Activated gamma-delta T cell treated with anti-CD3 and anti-CD28 coated beads, Interleukin-2, amount 50 U/mL, for 16 hours (primary cell): ENCODE data around the gene ADAMTS10.
"Not testable (repeated sequence)": the region's sequence is repeated elsewhere in the genome, so short reads cannot be mapped to it uniquely, and the experiment has no call there.

ENCODE experiments used
- DNase-seq: peaks from one replicate; pipeline ENCODE4 v3.0.0-alpha.2; 2020; ENCODE audit warnings: low read depth

ADAMTS10 gene

DNA sequence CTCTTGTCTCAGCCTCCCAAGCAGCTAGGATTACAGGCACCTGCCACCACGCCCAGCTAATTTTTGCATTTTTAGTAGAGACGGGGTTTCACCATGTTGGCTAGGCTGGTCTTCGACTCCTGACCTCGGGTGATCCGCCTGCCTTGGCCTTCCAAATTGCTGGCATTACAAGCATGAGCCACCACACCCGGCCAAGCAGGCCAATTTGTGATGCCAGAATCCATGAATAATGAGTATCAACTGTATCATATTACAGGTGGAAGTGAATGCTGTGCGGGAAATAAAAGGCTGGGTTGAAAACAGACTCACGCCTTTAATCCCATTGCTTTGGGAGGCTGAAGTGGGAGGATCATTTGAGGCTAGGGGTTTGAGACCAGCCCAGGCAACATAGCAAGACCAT lies 16.3 kb upstream of the ADAMTS10 start:
- no peak for DNase-seq

DNA sequence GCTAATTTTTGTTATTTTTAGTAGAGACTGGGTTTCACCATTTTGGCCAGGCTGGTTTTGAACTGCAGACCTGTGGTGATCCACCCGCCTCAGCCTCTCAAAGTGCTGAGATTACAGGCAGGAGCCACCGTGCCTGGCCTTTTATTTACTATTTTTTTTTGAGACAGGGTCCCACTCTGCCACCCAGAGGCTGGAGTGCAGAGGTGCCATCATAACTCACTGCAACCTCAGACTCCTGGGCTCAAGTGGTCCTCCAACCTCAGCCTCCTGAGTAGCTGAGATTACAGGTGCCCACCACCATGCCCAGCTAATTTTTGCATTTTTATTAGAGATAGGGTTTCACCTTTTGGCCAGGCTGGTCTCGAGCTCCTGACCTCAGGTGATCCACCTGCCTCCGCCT lies 12.4 kb upstream of the ADAMTS10 start:
- not testable (repeated sequence) for DNase-seq

DNA sequence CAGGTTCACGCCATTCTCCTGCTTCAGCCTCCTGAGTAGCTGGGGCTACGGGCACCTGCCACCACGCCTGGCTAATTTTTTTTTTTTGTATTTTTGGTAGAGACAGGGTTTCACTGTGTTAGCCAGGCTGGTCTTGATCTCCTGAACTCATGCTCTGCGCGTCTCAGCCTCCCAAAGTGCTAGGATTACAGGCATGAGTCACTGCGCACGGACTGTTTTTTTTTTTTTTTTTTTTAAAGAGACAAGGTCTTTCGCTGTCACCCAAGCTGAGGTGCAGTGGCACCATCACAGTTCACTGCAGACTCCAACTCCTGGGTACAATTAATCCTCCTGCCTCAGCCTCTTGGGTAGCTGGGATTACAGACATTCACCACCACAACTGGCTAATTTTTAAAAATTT lies 8.2 kb upstream of the ADAMTS10 start:
- no peak for DNase-seq

DNA sequence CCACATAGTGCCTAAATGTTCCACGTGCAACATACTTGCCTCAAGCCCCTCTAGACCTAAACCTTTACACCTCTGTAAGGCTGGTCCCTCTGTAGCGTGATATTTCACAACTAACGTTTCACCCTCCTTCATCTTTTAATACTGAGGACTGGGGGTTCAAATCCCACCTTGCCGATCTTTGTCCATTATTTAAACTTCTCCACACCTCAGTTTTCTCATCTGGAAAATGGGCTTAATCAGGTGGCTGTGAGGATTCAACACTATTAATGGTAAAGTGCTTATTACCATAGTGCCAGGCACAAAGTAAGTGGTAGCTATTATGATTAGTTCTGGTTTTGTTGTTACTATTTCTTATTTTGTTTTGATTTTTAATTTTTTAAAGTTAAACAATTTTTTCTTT lies 7.5 kb upstream of the ADAMTS10 start:
- DNase-seq: no peak

DNA sequence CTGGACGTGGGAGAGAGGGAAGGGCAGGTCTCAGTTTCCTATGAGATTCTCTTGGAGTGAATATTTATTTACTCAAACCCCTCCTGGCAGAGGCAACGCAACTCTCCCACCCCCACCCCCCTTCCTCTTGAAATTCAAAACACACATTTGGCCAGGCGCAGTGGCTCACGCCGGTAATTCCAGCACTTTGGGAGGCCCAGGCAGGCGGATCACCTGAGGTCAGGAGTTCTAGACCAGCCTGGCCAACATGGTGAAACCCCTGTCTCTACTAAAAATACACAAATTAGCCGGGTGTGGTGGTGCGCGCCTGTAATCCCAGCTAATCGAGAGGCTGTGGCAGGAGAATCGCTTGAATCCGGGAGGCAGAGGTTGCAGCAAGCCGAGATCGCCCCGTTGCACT lies 6.8 kb upstream of the ADAMTS10 start:
- DNase-seq: not testable (repeated sequence)

DNA sequence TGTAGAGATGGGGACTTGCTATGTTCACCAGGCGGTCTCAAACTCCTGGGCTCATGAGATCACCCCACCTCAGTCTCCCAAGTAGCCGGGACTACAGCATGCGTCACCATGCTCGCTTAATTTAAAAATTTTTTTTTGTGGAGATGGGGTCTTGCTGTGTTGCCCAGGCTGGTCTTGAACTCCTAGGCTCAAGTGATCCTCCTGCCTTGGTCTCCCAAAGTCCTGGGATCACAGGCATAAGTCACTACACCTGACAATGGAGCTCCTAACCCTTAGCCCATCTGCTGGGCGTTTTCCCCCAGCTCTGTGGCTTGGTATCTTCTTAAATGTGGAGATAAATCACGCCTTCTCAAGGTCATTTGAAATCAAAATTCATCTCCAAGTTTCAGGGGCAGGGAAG lies 6.3 kb upstream of the ADAMTS10 start:
- DNase-seq: no peak

DNA sequence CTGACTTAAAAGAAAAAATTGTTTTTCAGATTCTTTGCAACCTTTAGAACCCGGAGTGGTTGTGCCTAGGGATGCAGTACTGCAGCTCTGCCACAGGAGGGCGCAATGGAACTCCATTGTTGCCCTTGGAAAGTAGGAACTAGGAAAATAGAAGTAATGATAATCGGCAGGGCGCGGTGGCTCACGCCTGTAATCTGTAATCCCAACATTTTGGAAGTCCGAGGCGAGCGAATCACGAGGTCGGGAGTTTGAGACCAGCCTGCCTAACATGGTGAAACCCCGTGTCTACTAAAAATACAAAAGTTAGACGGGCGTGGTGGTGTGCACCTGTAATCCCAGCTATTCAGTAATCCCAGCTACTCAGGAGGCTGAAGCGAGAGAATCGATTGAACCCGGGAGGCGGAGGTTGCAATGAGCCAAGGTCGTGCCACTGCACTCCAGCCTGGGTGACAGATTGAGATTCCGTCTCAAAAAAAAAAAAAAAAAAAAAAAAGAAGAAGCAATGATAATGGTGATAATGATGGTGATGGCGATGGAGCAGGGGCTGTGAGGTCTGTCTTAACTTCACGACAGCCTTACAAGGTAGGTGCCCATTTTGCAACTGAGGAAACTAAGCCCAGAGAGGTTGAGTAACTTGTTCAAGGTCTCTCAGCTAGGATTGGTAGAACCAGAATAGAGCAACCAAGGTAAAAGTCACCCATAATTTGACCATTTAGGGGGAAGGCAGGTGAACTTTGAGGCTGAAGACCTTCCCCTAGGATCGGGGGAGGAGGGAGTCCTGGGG lies 5.5 kb upstream of the ADAMTS10 start:
- DNase-seq: no peak

DNA sequence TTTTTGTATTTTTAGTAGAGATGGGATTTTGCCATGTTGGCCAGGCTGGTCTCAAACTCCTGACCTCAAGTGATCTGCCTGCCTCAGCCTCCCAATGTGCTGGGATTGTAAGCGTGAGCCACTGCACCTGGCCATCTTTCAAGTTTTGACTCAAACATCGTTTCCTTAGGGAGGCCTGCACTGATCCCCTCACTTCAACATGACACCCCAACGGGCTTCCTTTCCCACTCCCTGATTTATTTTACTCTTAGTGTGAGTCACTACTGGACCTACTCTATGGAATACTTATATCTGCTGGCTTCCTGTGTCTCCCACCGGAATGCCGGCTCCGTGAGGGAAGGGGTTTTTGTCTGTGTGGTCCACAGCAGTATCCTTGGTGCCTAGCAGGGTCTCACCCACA lies 4.5 kb upstream of the ADAMTS10 start:
- DNase-seq: no peak

DNA sequence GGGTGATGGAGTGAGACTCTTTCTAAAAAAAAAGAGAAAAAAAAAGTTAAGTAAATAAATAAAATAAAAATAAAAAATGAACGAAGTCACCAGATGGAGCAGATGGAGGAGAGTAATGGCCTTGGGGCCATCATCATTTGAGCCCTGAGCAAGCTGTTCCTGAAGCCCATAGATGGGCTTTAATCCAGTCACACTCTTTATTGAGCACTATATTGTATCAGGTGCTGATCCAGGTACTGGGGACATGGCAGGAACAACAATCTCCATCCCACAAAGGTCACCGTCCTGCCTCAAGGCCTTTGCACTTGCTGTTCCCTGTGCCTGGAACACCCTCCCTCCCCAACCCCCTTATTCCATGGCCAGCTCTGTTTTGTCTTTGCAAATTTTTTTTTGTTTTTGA lies 3.9 kb upstream of the ADAMTS10 start:
- DNase-seq: no peak

DNA sequence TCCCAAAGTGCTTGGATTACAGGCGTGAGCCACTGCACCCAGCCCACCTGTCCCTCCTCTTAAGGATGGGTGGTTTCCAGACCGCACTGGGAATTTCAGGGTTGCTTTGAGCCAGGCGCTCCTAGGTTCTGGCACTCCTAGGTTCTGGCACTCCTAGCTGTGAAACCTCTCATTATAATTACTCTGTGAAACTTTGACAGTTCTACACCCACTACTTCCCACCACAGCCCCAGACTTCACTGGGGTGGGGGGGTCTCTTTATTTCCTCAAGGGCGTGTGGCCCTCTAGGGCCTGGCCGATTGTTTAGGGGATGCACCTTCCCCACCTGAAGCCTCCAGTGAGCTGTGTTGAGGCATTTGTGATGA lies 2.3 kb upstream of the ADAMTS10 start:
- no peak for DNase-seq

DNA sequence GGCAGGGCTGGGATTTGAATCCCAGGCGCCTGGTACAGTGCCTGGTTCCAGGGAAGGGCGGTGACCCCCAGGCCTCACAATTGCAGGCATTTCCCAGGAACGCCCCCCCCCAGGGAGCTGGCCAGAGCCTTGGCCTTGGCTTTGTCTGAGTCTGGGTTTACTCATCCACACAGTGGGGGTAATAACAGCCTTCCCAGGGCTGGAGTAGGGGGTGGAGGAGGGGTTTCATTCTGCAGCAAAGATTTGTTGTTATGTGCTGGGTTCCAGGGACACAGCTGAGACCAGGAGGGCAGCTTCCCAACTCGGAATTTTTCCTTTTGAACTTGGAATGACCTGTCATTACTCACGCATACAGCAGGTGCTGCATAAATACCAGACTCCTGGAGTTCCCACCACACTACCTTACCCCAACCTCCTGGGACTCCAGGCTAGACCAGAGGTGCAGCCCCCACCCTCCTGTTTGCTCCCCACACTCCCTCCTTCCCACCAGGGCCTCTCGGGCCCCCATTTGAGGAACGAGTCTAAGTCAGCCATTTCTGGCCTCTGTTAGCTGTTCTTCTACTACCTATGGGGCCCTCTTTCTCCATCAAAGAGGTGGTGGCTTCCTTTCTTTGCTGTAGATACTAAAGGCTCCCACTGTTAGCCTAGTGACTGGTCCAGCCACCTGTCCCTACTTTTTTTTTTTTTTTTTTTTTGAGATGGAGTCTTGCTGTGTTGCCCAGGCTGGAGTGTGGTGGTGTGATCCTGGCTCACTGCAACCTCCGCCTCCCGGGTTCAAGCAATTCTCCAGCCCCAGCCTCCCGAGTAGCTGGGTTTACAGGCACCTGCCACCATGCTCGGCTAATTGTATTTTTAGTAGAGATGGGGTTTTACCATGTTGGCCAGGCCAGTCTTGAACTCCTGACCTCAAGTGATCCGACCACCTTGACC lies 1.6 kb upstream of the ADAMTS10 start:
- no peak for DNase-seq

DNA sequence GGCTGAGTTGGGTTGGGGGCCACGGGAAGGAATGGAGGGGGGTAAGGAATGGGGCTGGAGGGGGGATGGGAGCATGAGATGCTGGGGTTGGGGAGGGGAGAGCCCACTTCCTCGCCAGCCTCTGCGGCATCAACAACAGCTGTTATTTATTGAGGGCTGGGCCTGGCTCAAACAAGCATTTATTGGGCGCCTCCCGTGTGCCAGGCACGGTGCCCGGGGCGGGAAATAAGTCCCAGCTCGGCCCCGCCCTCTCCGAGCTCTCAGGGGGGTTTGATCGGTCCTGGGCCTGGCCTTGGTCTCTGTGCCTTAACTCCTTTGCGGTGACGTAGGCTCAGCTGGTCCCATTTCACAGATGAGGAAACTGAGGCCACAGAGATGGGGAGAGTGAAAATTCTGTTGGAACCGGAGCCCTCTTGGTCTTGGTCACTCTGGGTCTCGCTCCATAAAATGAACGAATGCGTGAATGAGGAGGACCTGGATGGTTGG lies 919 bp upstream of the ADAMTS10 start:
- no peak for DNase-seq

DNA sequence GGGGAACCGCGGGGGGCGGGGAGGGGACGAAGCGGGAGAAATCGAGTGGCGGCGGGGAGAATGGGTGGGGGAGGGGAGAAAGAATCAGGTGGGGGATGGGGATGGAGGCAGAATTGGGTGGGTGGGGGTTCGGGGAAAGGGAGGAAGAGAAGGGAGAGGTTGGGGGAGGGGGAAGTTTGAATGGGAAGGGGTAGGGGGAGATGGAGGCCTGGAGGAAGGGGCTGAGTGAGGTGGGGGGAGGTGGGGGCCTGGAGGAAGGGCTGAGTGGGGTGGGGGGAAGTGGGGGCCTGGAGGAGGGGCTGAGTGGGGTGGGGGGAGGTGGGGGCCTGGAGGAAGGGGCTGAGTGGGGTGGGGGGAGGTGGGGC lies 403 bp upstream of the ADAMTS10 start:
- no peak for DNase-seq

DNA sequence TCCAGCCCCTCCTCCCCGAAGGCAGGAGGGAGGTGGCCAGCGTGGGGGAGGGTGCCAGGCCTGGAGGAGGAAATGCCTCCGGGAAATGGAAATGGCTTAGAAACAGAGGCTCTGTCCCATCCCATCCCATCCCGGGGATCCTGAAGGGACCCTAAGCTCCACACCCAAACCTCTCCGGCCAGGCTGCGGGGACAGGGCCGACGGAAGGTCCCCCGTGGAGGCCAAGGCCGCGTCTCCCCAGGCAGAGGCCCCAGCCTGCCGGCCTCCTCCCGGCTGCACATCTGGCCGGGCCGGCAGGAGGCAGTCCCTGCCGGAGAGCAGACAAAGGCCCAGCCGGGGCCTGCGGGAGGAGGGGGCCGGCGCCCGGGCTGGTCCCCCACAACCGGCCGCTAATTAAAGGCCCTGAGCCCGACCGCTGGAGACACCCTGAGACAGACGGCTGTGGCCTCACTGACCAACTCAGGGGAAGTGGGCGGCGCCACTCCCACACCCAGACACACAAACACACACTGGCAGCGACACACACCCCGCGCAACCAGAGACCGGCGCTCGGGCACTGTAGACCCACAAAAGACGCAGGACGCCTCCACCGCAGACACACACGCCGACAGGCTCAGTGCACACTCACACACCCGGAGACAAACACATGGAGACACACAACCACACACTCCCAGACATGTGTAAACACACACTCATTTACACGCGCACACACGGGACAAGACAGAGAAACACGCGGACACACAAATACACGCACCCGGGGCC lies 1.1 kb downstream of the ADAMTS10 start:
- DNase-seq: no peak

DNA sequence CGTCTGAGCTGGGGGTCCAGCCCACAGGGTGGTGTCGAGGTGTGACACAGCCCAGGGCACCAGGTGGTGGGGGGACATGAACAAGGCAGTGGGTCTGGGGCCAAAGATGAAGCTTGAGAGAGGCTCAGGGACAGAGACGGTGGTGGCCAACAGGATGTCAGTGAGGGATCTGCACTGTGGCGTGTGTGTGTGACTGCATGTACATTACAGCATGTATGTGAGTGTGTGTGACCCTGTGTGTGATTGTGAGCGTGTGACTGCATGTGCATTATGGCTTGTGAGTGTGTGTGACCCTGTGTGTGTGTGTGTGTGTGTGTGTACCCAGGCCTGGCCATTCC lies 1.6 kb downstream of the ADAMTS10 start:
- no peak for DNase-seq

DNA sequence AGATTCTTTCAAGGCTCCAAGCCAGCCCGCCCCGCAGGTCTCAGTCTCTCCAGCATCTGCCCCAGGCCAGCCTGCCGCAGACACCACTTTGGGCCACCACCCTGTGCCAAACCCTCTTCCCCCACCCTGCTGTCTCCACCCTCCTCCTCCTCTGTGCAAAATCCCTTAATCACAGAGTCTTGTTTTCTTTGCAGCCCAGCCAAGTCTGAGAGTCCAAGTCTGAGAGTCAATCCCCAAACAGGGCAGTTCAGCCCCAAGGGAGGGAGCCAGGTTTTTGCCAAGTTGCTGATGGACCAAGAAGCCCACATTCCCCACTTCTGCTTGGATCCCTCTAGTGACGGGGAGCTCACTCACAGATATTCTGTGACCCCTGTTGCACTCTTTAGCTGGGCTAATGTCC lies 3.1 kb downstream of the ADAMTS10 start:
- DNase-seq: no peak

DNA sequence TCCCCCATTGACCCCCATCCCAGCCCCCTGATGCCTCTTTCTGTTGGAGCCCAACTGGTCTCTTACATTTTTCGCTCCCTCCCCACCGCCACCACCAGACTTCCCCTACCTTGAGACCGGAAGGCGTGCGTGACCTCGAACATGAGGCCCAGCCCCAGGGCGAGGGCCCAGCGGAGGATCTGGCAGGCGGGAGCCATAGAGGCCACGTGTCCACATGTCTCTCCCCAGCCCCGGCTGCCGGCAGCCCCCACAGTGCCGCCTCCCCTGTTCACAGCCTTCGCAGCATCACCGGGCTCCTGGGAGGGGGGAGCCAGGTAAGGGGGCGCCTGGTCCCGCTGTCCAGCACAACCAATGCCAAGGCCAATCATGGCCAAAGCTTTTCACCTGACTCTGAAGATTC lies 5.0 kb downstream of the ADAMTS10 start:
- DNase-seq: no peak

DNA sequence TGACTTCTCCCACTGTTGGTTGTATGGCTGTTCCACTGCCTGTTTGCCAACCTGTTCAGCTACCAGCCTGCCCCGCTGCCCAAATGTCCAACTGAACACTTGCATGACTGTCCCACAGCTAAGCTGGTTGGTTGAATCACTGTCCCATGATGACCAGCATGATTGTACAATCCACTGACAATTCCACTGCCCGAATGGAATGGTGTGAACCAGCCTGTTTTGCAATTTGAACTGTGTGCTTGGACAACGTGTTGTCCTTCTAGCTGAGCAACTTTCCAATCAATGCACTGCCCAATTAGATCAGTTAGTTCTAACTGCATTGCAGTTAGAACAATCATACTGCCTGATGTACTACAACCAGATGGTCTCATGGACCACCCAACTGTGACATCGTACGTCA lies 8.7 kb downstream of the ADAMTS10 start:
- no peak for DNase-seq

DNA sequence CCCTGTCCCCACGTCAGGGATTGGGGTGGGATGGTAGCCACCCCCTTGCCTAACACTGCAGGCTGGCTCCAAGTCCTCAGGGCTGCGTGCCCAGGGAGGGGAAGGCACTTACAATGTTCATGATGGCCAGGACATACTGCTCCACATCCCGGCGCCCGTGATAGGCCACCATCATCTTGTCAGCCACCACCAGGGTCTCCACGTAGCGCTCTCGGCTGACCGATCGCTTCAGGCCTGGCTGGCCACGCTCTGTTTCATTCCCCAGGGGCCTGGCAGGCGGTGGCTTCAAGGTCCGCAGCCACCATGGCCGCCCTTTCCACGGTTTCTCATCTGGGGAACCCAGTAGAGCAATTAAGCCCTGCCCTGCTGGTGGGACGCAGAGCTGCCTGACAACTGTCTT lies 9.7 kb downstream of the ADAMTS10 start:
- no peak for DNase-seq

DNA sequence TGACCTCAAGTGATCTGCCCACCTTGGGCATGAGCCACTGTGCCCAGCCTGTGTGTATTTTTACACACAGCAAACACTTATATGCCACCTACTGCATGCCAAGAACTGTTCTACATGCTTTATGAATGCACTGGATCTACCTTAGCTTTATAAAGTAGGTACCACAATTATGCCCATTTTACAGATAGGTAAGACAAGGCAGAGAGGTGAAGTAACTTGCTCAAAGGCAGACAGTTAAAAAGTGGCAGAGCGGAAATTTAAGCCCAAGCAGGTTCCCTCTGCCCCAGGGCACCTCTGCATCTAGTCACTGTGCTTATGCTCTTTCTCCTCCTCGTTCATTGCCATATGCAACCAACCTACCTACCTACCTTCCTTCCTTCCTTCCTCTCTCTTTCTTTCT lies 10.5 kb downstream of the ADAMTS10 start:
- DNase-seq: no peak

DNA sequence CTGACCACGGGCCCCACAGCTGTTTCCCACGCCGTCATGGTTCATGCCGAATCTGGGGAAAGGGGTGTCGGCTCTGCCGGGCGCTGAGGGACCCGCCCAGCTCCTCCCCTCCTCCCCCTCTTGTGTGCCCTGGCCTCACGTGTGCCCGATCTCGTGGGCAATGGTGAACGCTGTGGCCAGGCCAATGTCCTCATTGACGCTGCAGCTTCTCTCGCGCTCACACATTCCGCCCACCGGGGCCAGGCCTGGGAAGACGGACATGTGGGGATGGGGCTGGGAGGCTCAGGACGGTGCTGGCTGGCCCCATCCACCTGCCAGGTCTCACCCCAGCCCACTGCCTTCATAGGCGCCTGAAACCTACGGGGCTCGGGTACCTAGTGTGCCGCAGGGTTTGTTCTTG lies 14.3 kb downstream of the ADAMTS10 start:
- DNase-seq: no peak

DNA sequence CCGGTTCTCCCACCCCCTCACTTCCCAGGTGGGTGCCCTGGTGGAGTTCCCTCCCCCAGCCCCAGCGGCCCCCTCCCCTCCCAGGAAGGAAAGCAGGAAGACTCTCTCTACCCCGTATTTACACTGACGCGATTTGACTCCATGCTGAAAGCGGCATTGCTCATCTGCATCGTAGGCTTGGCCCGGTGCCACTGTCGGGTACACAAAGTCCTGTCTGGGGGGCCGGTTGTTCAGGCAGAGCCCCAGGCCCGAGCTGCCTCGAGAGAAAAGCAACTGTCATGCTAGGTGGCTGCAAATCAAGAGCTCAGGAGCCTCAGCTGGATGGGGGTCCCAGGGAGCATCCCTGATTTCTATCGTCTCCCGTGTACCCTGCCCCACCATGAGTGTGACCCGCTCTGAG lies 14.9 kb downstream of the ADAMTS10 start:
- DNase-seq: no peak

DNA sequence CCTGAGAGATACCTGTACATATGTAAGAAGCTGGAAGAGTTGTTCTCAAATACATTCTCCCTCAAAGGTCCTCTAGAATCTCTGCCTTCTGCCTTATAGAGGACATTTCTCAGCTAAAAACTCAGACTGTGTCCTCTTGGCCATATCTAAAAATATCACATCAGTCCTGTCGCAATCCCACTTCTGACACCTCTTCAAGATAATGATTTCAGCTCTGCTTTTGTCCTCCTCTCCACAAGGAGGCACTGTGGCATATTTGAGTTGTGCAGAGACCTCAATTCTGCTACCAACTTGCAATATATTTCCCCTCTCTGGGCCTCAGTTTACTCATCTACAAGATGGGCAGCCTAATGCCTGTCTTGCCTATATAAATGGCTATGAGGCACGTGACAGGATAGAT lies 16.6 kb downstream of the ADAMTS10 start:
- no peak for DNase-seq
